Measurements from ENCODE around the gene SNRNP200. TPM values are rescaled to one million over a fixed set of nuclear protein-coding genes. Genes with fewer than 3 reads are reported as not detected.

Gene SNRNP200
- total and polyA plus RNA-seq, 9 donors = 71.1 to 149 (median 124) TPM

DNA sequence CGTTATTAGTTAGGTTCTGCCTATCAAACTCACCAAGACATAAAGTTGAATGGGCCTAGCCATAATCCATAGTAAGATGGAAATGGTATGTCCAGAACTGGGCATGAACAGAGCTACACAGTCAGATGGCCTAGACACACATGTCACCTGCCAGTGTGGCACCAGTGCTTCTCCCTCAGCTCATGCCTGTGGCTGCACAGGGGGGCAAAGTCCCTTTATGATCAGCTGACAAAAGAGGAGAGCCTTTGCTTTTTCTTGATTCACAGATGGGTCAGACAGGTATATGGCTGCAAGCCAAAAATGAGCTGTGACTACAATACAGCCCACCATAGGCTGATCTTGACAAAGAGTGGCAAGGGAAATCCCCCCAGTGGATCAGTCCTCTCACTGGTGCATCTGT lies 68.5 kb downstream of the SNRNP200 start:
- no peaks in the 10 kb centered on the region for H3K4me1 ChIP-seq (ENCODE audit: insufficient read depth)
- H3K9me3 ChIP-seq = no peaks in the 10 kb centered on the region
- no peaks in the 10 kb centered on the region for H3K27me3 ChIP-seq
- intact Hi-C loops (cut with DNase I) = no loop called here
- 89 to 100% (median 96%) methylated on average over 1 of the region's 1 CpG for WGBS, 3 donors
- TF ChIP-seq POLR2A (IDR thresholded peaks at IDR 0.05) = no peak
- TF ChIP-seq, protein P1, sequence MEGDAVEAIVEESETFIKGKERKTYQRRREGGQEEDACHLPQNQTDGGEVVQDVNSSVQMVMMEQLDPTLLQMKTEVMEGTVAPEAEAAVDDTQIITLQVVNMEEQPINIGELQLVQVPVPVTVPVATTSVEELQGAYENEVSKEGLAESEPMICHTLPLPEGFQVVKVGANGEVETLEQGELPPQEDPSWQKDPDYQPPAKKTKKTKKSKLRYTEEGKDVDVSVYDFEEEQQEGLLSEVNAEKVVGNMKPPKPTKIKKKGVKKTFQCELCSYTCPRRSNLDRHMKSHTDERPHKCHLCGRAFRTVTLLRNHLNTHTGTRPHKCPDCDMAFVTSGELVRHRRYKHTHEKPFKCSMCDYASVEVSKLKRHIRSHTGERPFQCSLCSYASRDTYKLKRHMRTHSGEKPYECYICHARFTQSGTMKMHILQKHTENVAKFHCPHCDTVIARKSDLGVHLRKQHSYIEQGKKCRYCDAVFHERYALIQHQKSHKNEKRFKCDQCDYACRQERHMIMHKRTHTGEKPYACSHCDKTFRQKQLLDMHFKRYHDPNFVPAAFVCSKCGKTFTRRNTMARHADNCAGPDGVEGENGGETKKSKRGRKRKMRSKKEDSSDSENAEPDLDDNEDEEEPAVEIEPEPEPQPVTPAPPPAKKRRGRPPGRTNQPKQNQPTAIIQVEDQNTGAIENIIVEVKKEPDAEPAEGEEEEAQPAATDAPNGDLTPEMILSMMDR (IDR thresholded peaks at IDR 0.05) = no peak
- no peak for TF ChIP-seq EP300 (IDR thresholded peaks at IDR 0.05)
- no peak overlapping the region for H3K4me3 ChIP-seq
- H3K36me3 ChIP-seq = no peaks in the 10 kb centered on the region
- H3K27ac ChIP-seq = no peak overlapping the region
- DNase-seq = no peak

DNA sequence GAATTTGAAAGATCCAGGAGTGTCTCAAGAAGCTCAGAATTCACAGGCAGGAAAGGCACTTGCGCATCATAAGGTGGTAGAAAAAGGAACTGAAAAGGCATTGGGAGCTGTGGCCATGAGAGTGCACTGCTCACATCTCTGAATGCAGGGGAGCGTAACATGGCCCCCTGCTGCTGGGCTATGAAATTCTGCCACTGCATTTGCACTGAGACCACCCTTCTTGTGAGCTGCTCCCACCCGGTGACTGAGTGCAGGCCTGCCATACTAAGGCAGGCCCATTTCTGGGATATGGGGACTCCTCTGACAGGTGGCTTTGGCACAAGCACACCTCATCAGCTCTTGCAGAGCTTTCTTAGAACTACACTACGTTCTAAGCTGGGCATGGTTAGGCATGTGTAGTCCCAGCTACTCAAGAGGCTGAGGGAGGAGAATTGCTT lies 71.4 kb downstream of the SNRNP200 start:
- Histone ChIP-seq H3K9me3 (no peaks in the 10 kb centered on the region), H3K4me3 (no peak overlapping the region), H3K27me3 (no peaks in the 10 kb centered on the region), H3K27ac (no peak overlapping the region), H3K36me3 (no peaks in the 10 kb centered on the region), H3K4me1 (ENCODE audit: insufficient read depth) (no peaks in the 10 kb centered on the region)
- DNase-seq = no peak
- TF ChIP-seq EP300 (IDR thresholded peaks at IDR 0.05) (no peak), POLR2A (IDR thresholded peaks at IDR 0.05) (no peak)
- TF ChIP-seq, protein P1 (IDR thresholded peaks at IDR 0.05) = no peak
- intact Hi-C loops (cut with DNase I) = no loop called here
- WGBS, 3 donors = 82 to 89% (median 86%) methylated on average over 4 of the region's 4 CpGs

DNA sequence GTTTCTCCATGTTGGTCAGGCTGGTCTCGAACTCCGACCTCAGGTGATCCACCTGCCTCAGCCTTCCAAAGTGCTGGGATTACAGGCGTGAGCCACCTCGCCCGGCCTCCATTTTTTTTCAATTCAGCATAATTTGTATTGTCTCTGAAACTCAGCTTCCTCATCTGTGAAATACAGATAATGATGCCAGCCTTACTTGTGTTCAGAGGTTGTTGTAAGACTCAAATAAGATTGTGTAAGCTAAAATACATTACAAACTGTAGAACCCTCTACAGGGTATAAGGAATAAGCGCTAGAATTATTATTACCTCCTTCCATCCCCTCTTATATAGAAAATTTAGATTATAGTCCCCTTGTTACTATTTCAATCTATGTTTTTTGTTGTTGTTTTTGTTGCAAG lies 71.9 kb downstream of the SNRNP200 start:
- Histone ChIP-seq H3K4me1 (ENCODE audit: insufficient read depth) (no peaks in the 10 kb centered on the region), H3K36me3 (no peaks in the 10 kb centered on the region), H3K9me3 (no peaks in the 10 kb centered on the region), H3K4me3 (no peak overlapping the region), H3K27me3 (no peaks in the 10 kb centered on the region), H3K27ac (no peak overlapping the region)
- TF ChIP-seq EP300 (IDR thresholded peaks at IDR 0.05) = no peak
- no peak for TF ChIP-seq POLR2A (IDR thresholded peaks at IDR 0.05)
- TF ChIP-seq, protein P1 (IDR thresholded peaks at IDR 0.05) = no peak
- WGBS, 3 donors = 91 to 97% (median 95%) methylated on average over 6 of the region's 6 CpGs
- intact Hi-C loops (cut with DNase I) = no loop called here
- no peak for DNase-seq

DNA sequence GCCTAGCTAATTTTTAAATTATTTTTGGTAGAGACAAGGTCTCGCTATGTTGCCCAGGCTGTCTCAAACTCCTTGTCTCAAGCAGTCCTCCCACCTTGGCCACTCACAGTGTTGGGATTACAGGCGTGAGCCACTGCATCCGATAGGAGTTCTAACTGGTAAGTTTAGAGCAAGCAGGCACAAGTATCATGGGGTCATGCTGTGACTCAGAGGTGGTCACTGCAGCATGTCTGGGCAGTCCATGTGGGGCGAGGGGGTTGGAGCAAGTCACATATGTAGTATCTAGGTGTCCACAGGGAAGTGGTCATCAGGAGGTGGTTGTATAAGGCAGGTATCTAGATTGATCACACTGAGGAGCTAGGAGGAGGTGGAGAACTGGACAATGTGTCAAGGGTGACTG lies 74.0 kb downstream of the SNRNP200 start:
- no peak for DNase-seq
- TF ChIP-seq, protein P1 (IDR thresholded peaks at IDR 0.05) = no peak
- H3K4me1 ChIP-seq (ENCODE audit: insufficient read depth) = no peaks in the 10 kb centered on the region
- H3K9me3 ChIP-seq = no peaks in the 10 kb centered on the region
- no peaks in the 10 kb centered on the region for H3K36me3 ChIP-seq
- H3K27me3 ChIP-seq = no peaks in the 10 kb centered on the region
- WGBS, 3 donors = 95 to 99% (median 97%) methylated on average over 4 of the region's 4 CpGs
- intact Hi-C loops (cut with DNase I) = no loop called here
- H3K4me3 ChIP-seq = no peak overlapping the region
- no peak overlapping the region for H3K27ac ChIP-seq
